RWPE2 (cell line): ENCODE measurements around the gene SLC12A7.

ENCODE experiments used
- ATAC-seq: fragments of 200-7000 bp; cut with Tn5 transposase; 3 replicates; pipeline ENCODE4 v1.9.1; 2021; ENCODE audit warnings: low read depth
- DNase-seq: peaks from one replicate; pipeline ENCODE4 v3.0.0-alpha.2; 2020; ENCODE audit warnings: low spot score
- H3K27ac ChIP-seq: fragments of 450-650 bp; 2 replicates; pipeline ENCODE4 v1.5.1; 2017; ENCODE audit warnings: mild to moderate bottlenecking; ENCODE audit not compliant: poor library complexity, severe bottlenecking
- H3K27me3 ChIP-seq: fragments of 250-450 bp; sonication (Bioruptor Pico); 2 replicates; pipeline ENCODE4 v1.5.1; 2021; ENCODE audit warnings: mild to moderate bottlenecking, moderate library complexity; ENCODE audit not compliant: insufficient read depth, poor library complexity, severe bottlenecking
- H3K36me3 ChIP-seq: fragments of 250-450 bp; sonication (Bioruptor Pico); 2 replicates; pipeline ENCODE4 v1.5.1; 2020; ENCODE audit warnings: low read depth, mild to moderate bottlenecking, moderate library complexity
- H3K4me1 ChIP-seq: fragments of 250-450 bp; sonication (Bioruptor Pico); 2 replicates; pipeline ENCODE4 v1.5.1; 2021; ENCODE audit warnings: mild to moderate bottlenecking, moderate library complexity; ENCODE audit not compliant: insufficient read depth, poor library complexity, severe bottlenecking
- H3K4me3 ChIP-seq: fragments of 250-450 bp; sonication (Bioruptor Pico); 2 replicates; pipeline ENCODE4 v1.5.1; 2021; ENCODE audit warnings: mild to moderate bottlenecking, moderate library complexity; ENCODE audit not compliant: severe bottlenecking
- H3K9me3 ChIP-seq: fragments of 250-450 bp; sonication (Bioruptor Pico); 2 replicates; pipeline ENCODE4 v1.5.1; 2021; ENCODE audit warnings: mild to moderate bottlenecking, moderate library complexity; ENCODE audit not compliant: severe bottlenecking
- TF ChIP-seq, protein P1 (sequence below): fragments of 450-650 bp; IDR thresholded peaks from one replicate; pipeline ENCODE4 v1.5.1; 2017; ENCODE audit warnings: mild to moderate bottlenecking, moderate library complexity; ENCODE audit not compliant: poor library complexity, severe bottlenecking

Gene SLC12A7

DNA sequence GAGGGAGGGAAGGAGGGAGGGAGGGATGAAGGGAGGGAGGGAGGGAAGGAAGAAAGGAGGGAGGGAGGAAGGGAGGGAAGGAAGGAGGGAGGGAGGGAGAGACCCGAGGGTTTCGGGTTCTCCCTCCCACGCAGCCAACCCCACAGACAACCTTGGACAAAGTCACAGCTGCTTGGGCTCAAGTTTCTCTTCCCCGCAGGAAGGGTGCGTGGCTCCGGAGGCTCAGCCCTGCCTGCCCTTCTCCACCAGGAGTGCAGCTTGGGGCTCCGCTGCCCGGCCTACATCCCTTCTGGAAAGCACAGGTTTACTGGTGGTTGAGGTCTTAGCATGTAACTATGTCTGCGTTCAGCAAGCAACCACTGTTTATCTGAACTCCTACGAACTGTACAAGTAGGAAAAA is 15.0 kb downstream of the SLC12A7 start:
- Histone ChIP-seq H3K4me1 (no peaks in the 10 kb centered on the region), H3K27me3 (no peaks in the 10 kb centered on the region), H3K9me3 (no peaks in the 10 kb centered on the region), H3K4me3 (no peak overlapping the region), H3K36me3 (no peaks in the 10 kb centered on the region), H3K27ac (no peak overlapping the region)
- ATAC-seq (no peak), DNase-seq (no peak)
- TF ChIP-seq, protein P1, sequence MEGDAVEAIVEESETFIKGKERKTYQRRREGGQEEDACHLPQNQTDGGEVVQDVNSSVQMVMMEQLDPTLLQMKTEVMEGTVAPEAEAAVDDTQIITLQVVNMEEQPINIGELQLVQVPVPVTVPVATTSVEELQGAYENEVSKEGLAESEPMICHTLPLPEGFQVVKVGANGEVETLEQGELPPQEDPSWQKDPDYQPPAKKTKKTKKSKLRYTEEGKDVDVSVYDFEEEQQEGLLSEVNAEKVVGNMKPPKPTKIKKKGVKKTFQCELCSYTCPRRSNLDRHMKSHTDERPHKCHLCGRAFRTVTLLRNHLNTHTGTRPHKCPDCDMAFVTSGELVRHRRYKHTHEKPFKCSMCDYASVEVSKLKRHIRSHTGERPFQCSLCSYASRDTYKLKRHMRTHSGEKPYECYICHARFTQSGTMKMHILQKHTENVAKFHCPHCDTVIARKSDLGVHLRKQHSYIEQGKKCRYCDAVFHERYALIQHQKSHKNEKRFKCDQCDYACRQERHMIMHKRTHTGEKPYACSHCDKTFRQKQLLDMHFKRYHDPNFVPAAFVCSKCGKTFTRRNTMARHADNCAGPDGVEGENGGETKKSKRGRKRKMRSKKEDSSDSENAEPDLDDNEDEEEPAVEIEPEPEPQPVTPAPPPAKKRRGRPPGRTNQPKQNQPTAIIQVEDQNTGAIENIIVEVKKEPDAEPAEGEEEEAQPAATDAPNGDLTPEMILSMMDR: no peak

DNA sequence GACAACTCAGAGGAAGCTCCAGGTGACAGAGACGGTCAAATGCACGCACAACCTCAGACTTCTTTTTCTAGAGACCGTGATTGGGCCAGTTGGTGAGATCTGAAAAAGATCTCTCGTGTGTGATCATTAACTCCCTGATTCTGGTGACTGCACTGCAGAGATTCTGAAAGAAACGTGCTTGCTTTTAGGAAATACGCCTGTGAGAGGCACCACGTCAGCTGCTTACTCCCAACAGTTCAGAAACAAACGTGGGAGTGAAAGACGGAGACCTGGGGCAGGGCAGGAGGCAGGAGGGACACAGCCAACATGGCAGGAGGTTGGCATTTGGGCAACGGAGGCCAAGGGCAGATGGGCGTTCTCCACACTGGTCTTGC is 15.9 kb downstream of the SLC12A7 start:
- TF ChIP-seq, protein P1: no peak
- DNase-seq (no peak), ATAC-seq (no peak)
- H3K27me3 ChIP-seq: no peaks in the 10 kb centered on the region
- H3K36me3 ChIP-seq: no peaks in the 10 kb centered on the region
- no peak overlapping the region for H3K4me3 ChIP-seq
- H3K9me3 ChIP-seq: no peaks in the 10 kb centered on the region
- H3K27ac ChIP-seq: no peak overlapping the region
- no peaks in the 10 kb centered on the region for H3K4me1 ChIP-seq

DNA sequence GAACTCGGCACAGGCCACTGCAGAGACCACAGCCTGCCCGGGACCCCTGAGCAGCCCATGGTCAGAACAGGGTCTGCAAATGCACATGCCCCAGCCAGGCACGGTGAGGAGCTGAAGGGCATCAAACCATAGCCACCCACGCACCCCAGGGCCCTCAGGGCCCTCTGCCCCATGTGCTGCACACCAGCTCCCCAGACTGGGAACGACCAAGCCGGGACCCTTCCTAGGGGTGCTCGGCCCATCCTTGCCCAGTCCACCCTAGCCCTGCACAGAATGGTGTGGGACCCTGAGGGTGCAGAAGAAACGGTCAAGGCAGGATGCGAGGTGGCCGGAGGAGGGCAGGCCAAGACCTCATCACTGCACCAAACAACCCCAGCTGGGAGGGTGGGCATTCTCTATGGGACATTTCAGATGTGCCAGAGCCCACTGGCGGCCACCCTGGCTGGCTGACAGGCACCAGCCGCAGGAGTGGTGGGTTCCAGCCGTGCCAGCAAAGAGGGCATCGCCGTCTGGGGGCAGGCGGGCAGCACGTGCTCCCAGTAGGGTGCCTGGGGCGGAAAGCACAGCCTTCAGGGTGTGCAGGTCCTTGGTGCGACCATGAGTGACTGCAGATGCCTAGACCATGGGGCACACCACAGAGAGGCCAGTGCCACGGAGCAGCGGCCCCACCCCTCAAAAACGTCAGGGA is 16.4 kb downstream of the SLC12A7 start:
- DNase-seq: no peak
- Histone ChIP-seq H3K4me3 (no peak overlapping the region), H3K27me3 (no peaks in the 10 kb centered on the region), H3K27ac (no peak overlapping the region), H3K9me3 (no peaks in the 10 kb centered on the region), H3K4me1 (no peaks in the 10 kb centered on the region), H3K36me3 (no peaks in the 10 kb centered on the region)
- ATAC-seq: no peak
- TF ChIP-seq, protein P1: no peak

DNA sequence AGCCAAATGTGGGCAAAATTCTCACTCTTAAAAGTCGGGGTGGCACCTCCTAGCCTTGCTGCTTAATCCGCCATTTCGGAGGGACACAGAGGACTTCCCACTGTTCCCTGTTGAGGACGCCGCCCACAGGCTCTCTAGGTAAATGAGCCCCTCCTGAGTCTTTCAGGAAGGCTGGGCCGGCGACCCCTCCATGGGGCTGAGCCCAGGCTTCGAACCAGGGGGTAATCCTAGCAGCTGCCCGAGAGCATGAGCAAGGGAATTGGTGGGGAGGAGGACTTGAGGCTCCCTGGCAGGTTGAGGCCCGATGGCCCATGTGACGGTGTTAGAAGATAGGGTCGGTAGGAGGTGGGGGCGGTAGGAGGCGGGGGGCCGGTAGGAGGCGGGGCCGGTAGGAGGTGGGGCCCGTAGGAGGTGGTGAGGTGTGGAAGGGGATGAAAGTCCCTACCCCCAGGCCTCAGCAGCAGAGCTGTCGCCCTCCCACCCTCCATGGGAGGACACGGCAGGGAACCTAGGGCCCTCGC is 17.1 kb downstream of the SLC12A7 start:
- no peaks in the 10 kb centered on the region for H3K9me3 ChIP-seq
- TF ChIP-seq, protein P1: no peak
- H3K4me1 ChIP-seq: no peaks in the 10 kb centered on the region
- no peaks in the 10 kb centered on the region for H3K36me3 ChIP-seq
- no peak for DNase-seq
- no peaks in the 10 kb centered on the region for H3K27me3 ChIP-seq
- no peak overlapping the region for H3K27ac ChIP-seq
- H3K4me3 ChIP-seq: no peak overlapping the region
- no peak for ATAC-seq

DNA sequence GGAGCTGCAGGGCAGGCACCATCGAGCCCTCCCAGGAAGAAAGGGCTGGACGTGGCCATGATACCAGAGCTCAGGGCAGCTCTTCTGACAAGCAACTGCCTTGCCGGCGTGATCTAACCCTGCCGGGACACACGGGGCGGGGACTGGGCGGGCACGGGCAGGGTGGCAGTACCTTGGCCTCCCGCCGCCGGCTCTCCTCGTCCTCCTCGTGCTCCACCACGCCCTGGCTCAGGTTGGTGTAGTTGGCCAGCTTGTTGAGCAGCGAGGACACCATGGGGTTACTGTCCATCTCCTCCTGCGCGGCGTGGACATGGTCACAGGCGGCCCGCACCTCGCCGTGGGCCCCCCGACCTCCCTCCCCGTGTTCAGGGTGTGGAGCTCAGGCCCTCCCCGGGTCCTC is 18.5 kb downstream of the SLC12A7 start:
- DNase-seq (no peak), ATAC-seq (no peak)
- H3K36me3 ChIP-seq: no peaks in the 10 kb centered on the region
- H3K27ac ChIP-seq: no peak overlapping the region
- H3K4me3 ChIP-seq: no peak overlapping the region
- TF ChIP-seq, protein P1: no peak
- no peaks in the 10 kb centered on the region for H3K9me3 ChIP-seq
- no peaks in the 10 kb centered on the region for H3K4me1 ChIP-seq
- H3K27me3 ChIP-seq: no peaks in the 10 kb centered on the region
